ENCODE results near the gene CASP4.
"Not testable (repeated sequence)": the region's sequence is repeated elsewhere in the genome, so short reads cannot be mapped to it uniquely, and the experiment has no call there.

CASP4 gene

GRCh38 chr11:104946907-104947306, 21.5 kb downstream of the CASP4 start:
- no peak for DNase-seq

GRCh38 chr11:104944076-104944475, 24.3 kb downstream of the CASP4 start:
- no peak for DNase-seq

- DNase-seq, result no peak
Observed at GRCh38 chr11:104943561-104943960, 24.8 kb downstream of the CASP4 start.

GRCh38 chr11:104934594-104934993, 33.8 kb downstream of the CASP4 start:
- no peak for DNase-seq

- DNase-seq, result not testable (repeated sequence)
Observed at GRCh38 chr11:104934073-104934472, 34.3 kb downstream of the CASP4 start.

GRCh38 chr11:104928811-104929210, 39.6 kb downstream of the CASP4 start:
- no peak for DNase-seq

GRCh38 chr11:104926771-104927611, 41.4 kb downstream of the CASP4 start:
- no peak for DNase-seq

- no peak for DNase-seq
Observed at GRCh38 chr11:104925850-104926249, 42.5 kb downstream of the CASP4 start.

GRCh38 chr11:104918113-104918824, 50.1 kb downstream of the CASP4 start:
- DNase-seq, result no peak

GRCh38 chr11:104917271-104918112, 50.9 kb downstream of the CASP4 start:
- DNase-seq, result no peak

GRCh38 chr11:104916442-104916841, 51.9 kb downstream of the CASP4 start:
- no peak for DNase-seq

- DNase-seq, result no peak
Observed at GRCh38 chr11:104912102-104912501, 56.3 kb downstream of the CASP4 start.

- DNase-seq, result no peak
Observed at GRCh38 chr11:104908186-104908531, 60.2 kb downstream of the CASP4 start.

GRCh38 chr11:104907521-104908185, 60.7 kb downstream of the CASP4 start:
- no peak for DNase-seq

GRCh38 chr11:104905271-104905670, 63.1 kb downstream of the CASP4 start:
- no peak for DNase-seq

- DNase-seq, result no peak
Observed at GRCh38 chr11:104899226-104899625, 69.1 kb downstream of the CASP4 start.

- no peak for DNase-seq
Observed at GRCh38 chr11:104898685-104899013, 69.7 kb downstream of the CASP4 start.

GRCh38 chr11:104897891-104898684, 70.3 kb downstream of the CASP4 start, which contains the start of gene CASP12:
CASP12 (minus strand) TSS chr11:104898460.
- no peak for DNase-seq

- no peak for DNase-seq
Observed at GRCh38 chr11:104895634-104896033, 72.7 kb downstream of the CASP4 start.

GRCh38 chr11:104893876-104894275, 74.5 kb downstream of the CASP4 start:
- no peak for DNase-seq

All from DMS 273 treated with DMSO at 0.1 percent for 48 hours (cell line).